ENCODE results near the gene EFNA4.

The EFNA4 gene

DNA sequence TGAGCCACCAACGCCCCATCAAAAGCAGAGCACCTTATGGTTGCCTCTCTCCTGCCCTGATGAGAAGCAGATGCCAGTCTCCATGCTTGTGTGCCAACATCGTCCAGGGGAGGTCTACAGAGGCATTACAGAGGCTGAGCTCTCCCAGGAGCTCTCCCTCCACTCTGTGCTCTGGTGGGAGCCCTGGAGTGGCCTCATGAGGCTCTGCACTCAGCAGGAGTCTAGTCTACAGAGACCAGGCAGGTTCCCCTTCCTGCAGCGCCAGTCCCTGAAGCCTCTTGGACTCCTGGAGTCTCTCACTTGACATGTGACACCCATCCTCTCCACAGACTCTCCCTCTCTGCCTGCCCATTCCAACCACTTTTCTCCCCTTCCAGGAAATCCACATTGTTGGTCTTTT, 26.5 kb upstream of the EFNA4 start:
- Histone ChIP-seq H3K4me1 (no peaks in the 10 kb centered on the region), H3K36me3 (no peaks in the 10 kb centered on the region), H3K4me3 (ENCODE audit: low read depth, low read length) (no peak overlapping the region), H3K27me3 (no peaks in the 10 kb centered on the region), H3K9me3 (no peaks in the 10 kb centered on the region)
- no peak for TF ChIP-seq CTCF (IDR thresholded peaks at IDR 0.05; ENCODE audit: low read depth, low read length)
- no peak for DNase-seq

GRCh38 chr1:155037851-155038441, 25.6 kb upstream of the EFNA4 start:
- Histone ChIP-seq H3K4me3 (ENCODE audit: low read depth, low read length) (no peak overlapping the region), H3K4me1 (no peaks in the 10 kb centered on the region), H3K9me3 (no peaks in the 10 kb centered on the region), H3K27me3 (no peaks in the 10 kb centered on the region), H3K36me3 (no peaks in the 10 kb centered on the region)
- DNase-seq, result no peak
- TF ChIP-seq CTCF (IDR thresholded peaks at IDR 0.05; ENCODE audit: low read depth, low read length), result no peak

- no peaks in the 10 kb centered on the region for H3K4me1 ChIP-seq
- no peak for DNase-seq
- TF ChIP-seq CTCF (IDR thresholded peaks at IDR 0.05; ENCODE audit: low read depth, low read length), result no peak
- H3K9me3 ChIP-seq, result no peaks in the 10 kb centered on the region
- H3K27me3 ChIP-seq, result no peaks in the 10 kb centered on the region
- no peaks in the 10 kb centered on the region for H3K36me3 ChIP-seq
- no peak overlapping the region for H3K4me3 ChIP-seq (ENCODE audit: low read depth, low read length)
These were observed 24.8 kb upstream of the EFNA4 start for GRCh38 chr1:155038602-155039307.

DNA sequence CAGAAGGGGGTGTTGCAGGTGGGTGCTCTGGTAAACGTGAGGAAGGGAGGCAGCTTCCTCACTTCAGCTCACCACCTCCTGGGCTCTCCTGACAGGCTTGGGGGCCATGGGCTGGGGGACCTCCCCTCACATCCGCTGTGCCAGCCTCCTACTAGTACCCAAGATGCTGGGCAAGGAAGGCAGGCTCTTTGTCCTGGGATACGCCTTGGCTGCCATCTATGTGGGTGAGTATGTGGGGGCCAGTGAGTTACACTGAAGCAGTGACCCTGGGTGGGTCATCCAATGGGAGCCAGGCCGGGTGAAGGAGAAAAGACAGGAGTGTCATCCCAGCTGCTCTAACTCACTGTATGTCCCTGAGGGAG, 24.3 kb upstream of the EFNA4 start:
- DNase-seq, result no peak
- no peak overlapping the region for H3K4me3 ChIP-seq (ENCODE audit: low read depth, low read length)
- no peaks in the 10 kb centered on the region for H3K36me3 ChIP-seq
- H3K9me3 ChIP-seq, result no peaks in the 10 kb centered on the region
- no peaks in the 10 kb centered on the region for H3K27me3 ChIP-seq
- TF ChIP-seq CTCF (IDR thresholded peaks at IDR 0.05; ENCODE audit: low read depth, low read length), result no peak
- no peaks in the 10 kb centered on the region for H3K4me1 ChIP-seq

- H3K4me1 ChIP-seq, result peaks cover 4% of the 10 kb centered on the region; the same call in 1 of the 2 replicates
- H3K9me3 ChIP-seq, result no peaks in the 10 kb centered on the region
- H3K27me3 ChIP-seq, result no peaks in the 10 kb centered on the region
- TF ChIP-seq CTCF (IDR thresholded peaks at IDR 0.05; ENCODE audit: low read depth, low read length), result no peak
- no peaks in the 10 kb centered on the region for H3K36me3 ChIP-seq
- no peak overlapping the region for H3K4me3 ChIP-seq (ENCODE audit: low read depth, low read length)
- no peak for DNase-seq
These were observed 23.0 kb upstream of the EFNA4 start for GRCh38 chr1:155040358-155041093.

GRCh38 chr1:155042789-155043188, 20.8 kb upstream of the EFNA4 start:
- Histone ChIP-seq H3K4me1 (peaks cover 4% of the 10 kb centered on the region; the same call in 1 of the 2 replicates), H3K27me3 (no peaks in the 10 kb centered on the region), H3K4me3 (ENCODE audit: low read depth, low read length) (no peak overlapping the region), H3K36me3 (no peaks in the 10 kb centered on the region), H3K9me3 (no peaks in the 10 kb centered on the region)
- no peak for TF ChIP-seq CTCF (IDR thresholded peaks at IDR 0.05; ENCODE audit: low read depth, low read length)
- no peak for DNase-seq
